GM18951 (cell line): ENCODE measurements around the gene SYCP2.
"Not testable (repeated sequence)": the region's sequence is repeated elsewhere in the genome, so short reads cannot be mapped to it uniquely, and the experiment has no call there.

Experiments used
- POLR2A ChIP-seq: IDR thresholded peaks from 4 replicates; pipeline ENCODE4 v1.6.1; 2011; ENCODE audit warnings: mild to moderate bottlenecking; ENCODE audit not compliant: insufficient read length, insufficient read depth; ENCODE audit errors: extremely low read depth
- in situ Hi-C: fragments of 300-500 bp; cut with MboI; formaldehyde crosslinking; loops from one replicate; pipeline ENCODE4 v1.12.0; 2022; ENCODE audit warnings: low sequenced_read_pairs, mixed read lengths, inconsistent platforms; ENCODE audit not compliant: unreplicated experiment

SYCP2 gene

DNA sequence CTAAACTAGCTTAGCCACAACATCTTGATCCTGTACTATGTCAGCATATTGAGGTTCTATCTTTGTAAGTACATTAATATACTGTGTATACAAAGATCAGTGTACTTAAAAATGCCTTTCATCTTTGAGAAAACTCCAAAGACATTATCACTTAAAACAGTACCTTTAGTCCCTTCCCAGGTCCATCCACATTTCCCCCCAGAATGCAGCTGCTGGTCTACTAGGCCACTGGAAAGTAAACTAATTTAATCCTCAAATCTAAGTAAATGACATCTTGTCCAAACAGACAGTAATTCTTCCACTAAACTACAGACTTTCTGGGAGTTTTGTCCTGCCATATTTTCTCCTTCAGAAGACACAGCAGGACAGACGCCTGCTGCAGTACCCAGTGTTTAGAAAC is 68.7 kb downstream of the SYCP2 start:
- in situ Hi-C loops = no loop called here
- TF ChIP-seq POLR2A = no peak

DNA sequence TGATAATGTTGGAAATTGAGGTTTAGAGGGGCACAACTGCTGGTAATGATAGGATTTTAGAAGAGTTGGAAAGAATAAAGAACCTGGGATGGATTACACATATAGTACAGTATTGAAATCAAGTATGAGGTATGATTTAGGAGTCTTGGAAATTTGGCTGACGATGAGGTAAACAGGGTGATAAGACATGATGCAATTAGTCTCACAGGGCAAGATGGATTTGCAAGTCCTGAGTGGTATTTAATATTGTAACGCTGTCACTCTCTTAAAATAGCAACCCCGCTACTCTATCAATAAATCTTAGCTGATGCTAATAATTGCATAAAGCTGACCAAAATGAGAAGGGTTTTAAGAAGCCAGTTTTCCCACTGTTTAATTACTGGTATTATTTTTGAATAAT is 70.4 kb downstream of the SYCP2 start:
- no peak for TF ChIP-seq POLR2A
- in situ Hi-C loops = no loop called here

DNA sequence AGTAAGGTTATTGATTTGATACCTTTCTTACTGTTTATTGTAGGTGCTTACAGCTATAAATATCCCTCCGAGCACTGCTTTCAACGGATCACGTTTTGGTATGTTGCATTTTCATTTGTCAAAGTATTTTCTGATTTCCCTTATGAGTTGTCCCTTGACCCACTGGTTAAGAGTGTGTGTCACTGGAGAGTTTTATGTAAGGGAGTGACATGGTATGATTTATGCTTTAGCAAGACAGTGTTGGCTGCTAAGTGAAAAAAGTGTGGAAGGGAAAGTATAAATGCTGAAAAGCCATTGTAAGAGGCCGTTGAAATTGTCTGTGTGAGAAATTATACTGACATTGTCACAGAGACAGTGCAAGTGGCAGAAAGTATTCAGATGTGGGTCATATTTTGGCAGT is 72.0 kb downstream of the SYCP2 start:
- in situ Hi-C loops = no loop called here
- no peak for TF ChIP-seq POLR2A

DNA sequence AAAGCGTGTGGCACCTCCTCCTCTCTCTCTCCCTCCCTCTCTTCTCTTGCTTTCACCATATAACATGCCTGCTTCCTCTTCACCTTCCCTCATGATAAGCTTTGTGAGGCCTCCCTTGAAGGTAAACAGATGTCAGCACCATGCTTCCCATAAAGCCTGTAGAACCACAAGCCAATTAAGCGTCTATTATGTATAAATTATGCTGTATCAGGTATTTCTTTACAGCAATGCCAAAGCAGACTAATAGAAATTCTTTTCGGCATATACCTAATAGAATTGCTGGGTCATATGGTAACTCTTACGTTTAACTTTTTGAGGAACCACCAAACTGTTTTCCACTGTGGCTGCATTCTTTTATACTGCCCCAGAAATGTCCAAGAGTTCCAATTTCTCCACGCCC is 75.0 kb downstream of the SYCP2 start:
- no peak for TF ChIP-seq POLR2A
- in situ Hi-C loops = no loop called here

DNA sequence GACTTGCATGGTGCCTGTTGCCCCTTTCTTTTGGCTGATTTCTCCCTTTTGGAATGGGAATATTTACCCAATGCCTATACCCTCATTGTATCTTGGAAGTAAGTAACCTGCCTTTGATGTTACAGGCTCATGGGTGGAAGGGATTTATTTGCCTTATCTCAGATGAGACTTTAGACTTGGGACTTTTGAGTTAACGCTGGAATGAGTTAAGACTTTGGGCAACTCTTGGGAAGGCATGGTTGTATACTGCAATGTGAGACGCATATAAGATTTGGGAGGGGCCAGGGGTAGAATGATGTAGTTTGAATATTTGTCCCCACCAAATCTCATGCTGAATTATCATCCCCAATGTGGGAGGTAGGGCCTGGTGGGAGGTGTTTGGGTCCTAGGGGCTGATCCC is 75.5 kb downstream of the SYCP2 start:
- no peak for TF ChIP-seq POLR2A
- in situ Hi-C loops = no loop called here

DNA sequence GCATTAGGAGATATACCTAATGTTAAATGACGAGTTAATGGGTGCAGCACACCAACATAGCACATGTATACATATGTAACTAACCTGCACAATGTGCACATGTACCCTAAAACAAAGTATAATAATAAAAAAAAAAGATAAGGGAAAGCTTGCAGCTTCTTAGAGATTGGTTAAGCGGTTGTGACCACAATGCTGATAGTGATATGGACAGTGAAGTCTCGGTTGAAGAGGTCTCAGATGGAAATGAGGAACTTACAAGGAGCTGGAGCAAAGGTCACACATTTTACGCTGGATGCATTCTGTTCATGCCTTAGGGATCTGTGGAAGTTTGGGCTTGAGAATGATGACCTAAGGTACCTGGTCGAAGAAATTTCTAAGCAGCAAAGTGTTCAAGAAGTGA is 76.5 kb downstream of the SYCP2 start:
- in situ Hi-C loops = not testable (repeated sequence)

DNA sequence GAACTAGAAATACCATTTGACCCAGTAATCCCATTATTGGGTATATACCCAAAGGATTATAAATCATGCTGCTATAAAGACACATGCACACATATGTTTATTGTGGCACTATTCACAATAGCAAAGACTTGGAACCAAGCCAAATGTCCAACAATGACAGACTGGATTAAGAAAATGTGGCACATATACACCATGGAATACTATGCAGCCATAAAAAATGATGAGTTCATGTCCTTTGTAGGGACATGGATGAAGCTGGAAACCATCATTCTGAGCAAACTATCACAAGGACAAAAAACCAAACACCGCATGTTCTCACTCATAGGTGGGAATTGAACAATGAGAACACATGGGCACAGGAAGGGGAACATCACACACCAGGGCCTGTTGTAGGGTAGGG is 76.9 kb downstream of the SYCP2 start:
- in situ Hi-C loops = not testable (repeated sequence)

DNA sequence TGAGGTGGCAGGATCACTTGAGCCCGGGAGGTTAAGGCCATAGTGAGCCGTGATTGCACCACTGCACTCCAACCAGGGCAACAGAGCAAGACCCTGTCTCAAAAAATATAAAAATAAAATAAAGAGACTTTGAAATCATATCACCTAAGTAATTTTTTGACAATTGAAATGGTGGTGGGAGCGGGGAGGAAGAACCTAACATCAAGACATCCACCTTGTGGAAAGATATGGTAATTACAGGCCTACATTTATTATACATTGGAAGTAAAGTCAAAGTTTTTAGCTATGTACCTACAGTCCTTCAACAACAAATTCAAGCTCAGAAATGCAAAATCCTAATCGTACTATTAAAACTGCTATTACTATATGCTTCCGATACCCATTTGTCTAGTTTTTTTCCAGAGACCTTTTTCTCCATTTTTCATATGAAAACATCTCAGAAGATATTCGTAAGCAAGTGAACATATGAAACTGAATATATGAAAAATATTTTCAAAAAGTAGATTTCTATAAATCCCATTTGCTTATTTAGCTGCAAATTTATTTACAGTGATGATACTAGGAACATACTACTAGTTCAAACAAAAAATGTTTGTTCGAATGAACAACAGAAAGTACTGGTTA is 83.3 kb downstream of the SYCP2 start:
- in situ Hi-C loops = no loop called here
- no peak for TF ChIP-seq POLR2A

DNA sequence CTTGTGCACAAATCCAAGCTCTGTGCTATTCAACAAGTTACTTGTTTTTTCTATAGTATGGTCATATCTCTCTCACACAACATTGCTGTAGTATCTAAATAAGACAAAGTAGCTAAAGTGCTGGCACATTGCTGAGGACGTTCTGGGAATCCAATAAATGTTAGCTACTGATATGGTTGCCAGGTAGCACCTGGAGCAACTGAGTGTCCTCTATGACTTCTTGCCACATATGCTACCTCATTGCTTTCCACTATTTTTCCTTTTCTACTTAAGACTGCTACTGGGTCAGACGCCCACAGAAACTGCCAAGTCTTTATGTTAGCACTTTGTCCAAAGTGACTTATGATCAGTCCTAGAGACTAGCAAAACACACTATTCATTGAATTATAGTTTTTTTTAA is 85.3 kb downstream of the SYCP2 start:
- in situ Hi-C loops = no loop called here
- no peak for TF ChIP-seq POLR2A

DNA sequence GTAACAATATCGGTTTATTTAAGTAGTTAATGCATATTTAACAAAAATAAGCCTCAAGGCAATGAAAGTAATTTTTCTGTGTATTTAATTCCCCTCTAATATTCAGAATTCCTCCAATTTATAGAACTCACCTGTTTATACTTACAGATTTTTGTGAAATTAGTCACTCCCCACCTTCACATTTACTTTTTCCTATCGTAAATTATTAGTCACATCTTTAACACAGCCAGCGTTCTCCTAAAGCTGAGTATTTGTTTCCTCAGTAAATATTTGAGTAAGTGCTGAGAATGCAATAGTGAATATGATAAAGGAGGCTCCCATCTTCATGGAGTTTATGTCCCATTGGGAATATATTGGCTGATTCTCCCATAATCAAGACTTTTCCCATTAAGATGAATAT is 88.0 kb downstream of the SYCP2 start:
- TF ChIP-seq POLR2A = no peak
- in situ Hi-C loops = no loop called here

DNA sequence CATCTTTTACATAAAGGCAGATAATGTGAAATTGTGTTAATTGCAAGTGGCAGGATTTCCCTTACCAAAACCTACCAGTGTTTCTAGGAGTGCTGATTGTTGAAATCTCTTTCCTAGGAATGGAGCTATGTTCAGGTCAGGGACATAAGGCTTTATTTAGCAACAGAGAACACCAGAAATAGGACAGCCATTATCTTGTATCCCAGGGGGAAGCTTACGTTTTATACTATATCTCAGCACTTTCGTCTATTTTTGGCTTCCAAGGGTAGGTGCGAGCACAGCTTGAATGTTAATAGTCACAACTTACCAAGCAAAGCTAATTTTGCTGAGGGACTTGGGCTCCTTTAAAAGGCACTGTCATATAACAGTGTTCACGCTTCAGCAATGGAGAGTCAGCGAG is 94.0 kb downstream of the SYCP2 start:
- no peak for TF ChIP-seq POLR2A
- in situ Hi-C loops = no loop called here

DNA sequence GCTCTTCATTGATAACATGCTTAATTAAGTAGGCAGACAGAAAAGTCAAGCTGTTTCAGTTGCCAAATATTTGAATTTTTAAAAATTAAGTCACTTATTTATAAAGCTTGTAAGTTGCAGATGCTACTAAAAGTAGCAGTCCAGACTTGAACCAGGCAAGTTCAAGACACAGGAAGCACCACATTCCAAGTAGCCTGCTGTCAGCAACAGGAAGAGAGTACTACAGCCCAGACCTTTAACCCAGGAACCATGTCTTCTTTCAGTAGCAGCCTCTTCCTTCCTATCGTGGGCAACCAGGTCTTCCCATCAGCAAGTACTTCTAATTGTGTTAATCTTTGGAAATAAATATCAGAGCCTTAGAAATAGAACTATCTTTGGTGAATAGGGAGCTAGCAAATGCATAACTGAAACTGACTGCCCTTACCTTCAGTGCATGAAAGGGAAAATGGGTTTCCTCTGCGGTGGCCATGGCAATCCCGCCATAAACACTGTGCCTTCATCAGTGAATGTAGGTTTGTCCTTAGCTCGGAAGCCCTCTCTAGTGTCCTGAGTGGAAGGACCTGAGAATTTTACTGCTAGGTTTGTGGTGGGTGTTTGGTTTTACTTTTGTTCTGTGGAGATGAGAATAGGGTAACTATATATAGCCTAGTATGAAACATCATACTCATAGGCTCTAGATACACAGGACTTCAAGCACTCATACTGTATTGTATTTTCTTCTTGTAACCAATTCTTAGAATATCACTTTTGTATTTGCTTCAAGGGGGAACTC is 95.6 kb downstream of the SYCP2 start:
- no peak for TF ChIP-seq POLR2A

DNA sequence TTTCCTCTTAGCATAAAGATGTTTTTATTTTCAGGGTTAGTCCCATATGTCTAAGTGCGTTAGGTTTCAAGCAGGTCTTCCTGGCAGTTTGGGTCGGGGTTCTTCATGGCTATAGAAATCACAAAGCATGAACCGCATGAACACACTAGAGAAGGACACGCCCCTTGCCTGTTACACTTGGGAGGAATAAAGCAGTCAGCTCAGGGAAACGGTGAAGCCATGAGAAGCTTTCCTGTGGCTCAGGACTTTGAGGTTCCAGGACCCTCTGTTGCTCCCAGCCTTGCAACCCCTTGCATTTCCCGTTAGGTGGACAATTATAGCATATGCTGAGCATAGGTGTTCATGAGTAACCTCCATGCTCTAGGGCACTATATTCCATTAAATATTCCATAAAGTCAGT is 96.7 kb downstream of the SYCP2 start:
- in situ Hi-C loops = no loop called here
- no peak for TF ChIP-seq POLR2A

More for the DNA sequence above, 95.6 kb downstream of the SYCP2 start:
- in situ Hi-C loops = no loop called here
